ENCODE data around the gene CCDC178. TPM values are rescaled to one million over a fixed set of nuclear protein-coding genes. Genes with fewer than 3 reads are reported as not detected.
"Not testable (repeated sequence)": the region's sequence is repeated elsewhere in the genome, so short reads cannot be mapped to it uniquely, and the experiment has no call there.

The CCDC178 gene
- total RNA-seq, 2 experiments from 2014 or later: not detected

GRCh38 chr18:33184175-33184574, 256.3 kb downstream of the CCDC178 start:
- Mint-ChIP-seq H3K9me3 (peaks cover 4% of the 10 kb centered on the region), H3K27me3 (no peaks in the 10 kb centered on the region), H3K4me3 (no peak overlapping the region), H3K27ac (no peak overlapping the region), H3K36me3 (ENCODE audit: low read depth) (no peaks in the 10 kb centered on the region), H3K4me1 (ENCODE audit: low read depth) (no peaks in the 10 kb centered on the region)
- ChIA-PET CTCF (no interaction called here), POLR2A (no interaction called here)
- intact Hi-C loops (cut with micrococcal nuclease): no loop called here
- TF ChIP-seq CTCF (IDR thresholded peaks at IDR 0.05): no peak
- ATAC-seq (no peak), DNase-seq (no peak)

- Mint-ChIP-seq H3K9me3 (peaks cover 4% of the 10 kb centered on the region), H3K36me3 (ENCODE audit: low read depth) (no peaks in the 10 kb centered on the region), H3K4me1 (ENCODE audit: low read depth) (no peaks in the 10 kb centered on the region), H3K4me3 (no peak overlapping the region), H3K27me3 (no peaks in the 10 kb centered on the region), H3K27ac (no peak overlapping the region)
- no peak for TF ChIP-seq CTCF (IDR thresholded peaks at IDR 0.05)
- ChIA-PET CTCF (no interaction called here), POLR2A (no interaction called here)
- intact Hi-C loops (cut with micrococcal nuclease): no loop called here
- DNase-seq (no peak), ATAC-seq (no peak)
These were observed 257.4 kb downstream of the CCDC178 start for GRCh38 chr18:33183136-33183535.

- H3K9me3 Mint-ChIP-seq: no peaks in the 10 kb centered on the region
- H3K27ac Mint-ChIP-seq: no peak overlapping the region
- H3K4me3 Mint-ChIP-seq: no peak overlapping the region
- ChIA-PET CTCF (no interaction called here), POLR2A (no interaction called here)
- ATAC-seq (no peak), DNase-seq (no peak)
- no peaks in the 10 kb centered on the region for H3K4me1 Mint-ChIP-seq (ENCODE audit: low read depth)
- H3K27me3 Mint-ChIP-seq: no peaks in the 10 kb centered on the region
- intact Hi-C loops (cut with micrococcal nuclease): no loop called here
- TF ChIP-seq CTCF (IDR thresholded peaks at IDR 0.05): no peak
- no peaks in the 10 kb centered on the region for H3K36me3 Mint-ChIP-seq (ENCODE audit: low read depth)
These were observed 259.5 kb downstream of the CCDC178 start for GRCh38 chr18:33181016-33181415.

- Mint-ChIP-seq H3K36me3 (ENCODE audit: low read depth) (no peaks in the 10 kb centered on the region), H3K4me1 (ENCODE audit: low read depth) (no peaks in the 10 kb centered on the region), H3K9me3 (peaks cover 4% of the 10 kb centered on the region), H3K27ac (no peak overlapping the region), H3K27me3 (no peaks in the 10 kb centered on the region), H3K4me3 (no peak overlapping the region)
- intact Hi-C loops (cut with micrococcal nuclease): no loop called here
- POLR2A ChIA-PET: no interaction called here
- ATAC-seq (no peak), DNase-seq (no peak)
- CTCF ChIA-PET: no interaction called here
- no peak for TF ChIP-seq CTCF (IDR thresholded peaks at IDR 0.05)
These were observed 271.3 kb downstream of the CCDC178 start for GRCh38 chr18:33169218-33169617.

- H3K4me3 Mint-ChIP-seq; H3K27ac Mint-ChIP-seq; H3K27me3 Mint-ChIP-seq; POLR2A ChIA-PET; intact Hi-C loops (cut with micrococcal nuclease); H3K4me1 Mint-ChIP-seq (ENCODE audit: low read depth); CTCF ChIA-PET; H3K36me3 Mint-ChIP-seq (ENCODE audit: low read depth); DNase-seq; ATAC-seq: not testable (repeated sequence)
- H3K9me3 Mint-ChIP-seq: peaks cover 11% of the 10 kb centered on the region
These were observed 276.4 kb downstream of the CCDC178 start for GRCh38 chr18:33164121-33164520.

GRCh38 chr18:33161131-33161530, 279.4 kb downstream of the CCDC178 start:
- H3K9me3 Mint-ChIP-seq: peaks cover 7% of the 10 kb centered on the region
- no peak for DNase-seq
- no peaks in the 10 kb centered on the region for H3K36me3 Mint-ChIP-seq (ENCODE audit: low read depth)
- TF ChIP-seq CTCF (IDR thresholded peaks at IDR 0.05): no peak
- ChIA-PET POLR2A (no interaction called here), CTCF (no interaction called here)
- H3K4me1 Mint-ChIP-seq (ENCODE audit: low read depth): no peaks in the 10 kb centered on the region
- no peak for ATAC-seq
- no peak overlapping the region for H3K4me3 Mint-ChIP-seq
- intact Hi-C loops (cut with micrococcal nuclease): no loop called here
- no peak overlapping the region for H3K27ac Mint-ChIP-seq
- H3K27me3 Mint-ChIP-seq: no peaks in the 10 kb centered on the region

All from activated CD8-positive, alpha-beta T cell treated with anti-CD3 and anti-CD28 coated beads for 36 hours (primary cell).